Vagina (tissue), 2 donors: ENCODE results near the gene PCDHB7.
"Not testable (repeated sequence)": the region's sequence is repeated elsewhere in the genome, so short reads cannot be mapped to it uniquely, and the experiment has no call there.

Experiments
- CTCF ChIP-seq, 3 experiments: fragments of 450-650 bp in 2 of 3; fragments of 200-600 bp in 1 of 3; sonication (generic) in 1 of 3; IDR thresholded peaks; one replicate each; pipeline ENCODE4 v1.5.1; 2017 to 2019; ENCODE audit warnings: antibody characterized with exemption in 3 of 3, mild to moderate bottlenecking in 2 of 3, moderate library complexity in 2 of 3
- POLR2A ChIP-seq, 2 donors: fragments of 450-650 bp; IDR thresholded peaks; one replicate each; pipeline ENCODE4 v1.6.1; 2017; ENCODE audit warnings: antibody characterized with exemption in 2 of 2, mild to moderate bottlenecking in 2 of 2, moderate library complexity in 2 of 2

- not testable (repeated sequence) for TF ChIP-seq POLR2A, CTCF (IDR thresholded peaks at IDR 0.05)
These were observed 37.8 kb downstream of the PCDHB7 start for GRCh38 chr5:141210281-141210680.
